ENCODE data around the gene MEA1. TPM values are rescaled to one million over a fixed set of nuclear protein-coding genes. Genes with fewer than 3 reads are reported as not detected.

The MEA1 gene
- total and polyA plus RNA-seq, 2 of the 4 experiments (the other 2 are of a cell fraction): 116 to 126 TPM

DNA sequence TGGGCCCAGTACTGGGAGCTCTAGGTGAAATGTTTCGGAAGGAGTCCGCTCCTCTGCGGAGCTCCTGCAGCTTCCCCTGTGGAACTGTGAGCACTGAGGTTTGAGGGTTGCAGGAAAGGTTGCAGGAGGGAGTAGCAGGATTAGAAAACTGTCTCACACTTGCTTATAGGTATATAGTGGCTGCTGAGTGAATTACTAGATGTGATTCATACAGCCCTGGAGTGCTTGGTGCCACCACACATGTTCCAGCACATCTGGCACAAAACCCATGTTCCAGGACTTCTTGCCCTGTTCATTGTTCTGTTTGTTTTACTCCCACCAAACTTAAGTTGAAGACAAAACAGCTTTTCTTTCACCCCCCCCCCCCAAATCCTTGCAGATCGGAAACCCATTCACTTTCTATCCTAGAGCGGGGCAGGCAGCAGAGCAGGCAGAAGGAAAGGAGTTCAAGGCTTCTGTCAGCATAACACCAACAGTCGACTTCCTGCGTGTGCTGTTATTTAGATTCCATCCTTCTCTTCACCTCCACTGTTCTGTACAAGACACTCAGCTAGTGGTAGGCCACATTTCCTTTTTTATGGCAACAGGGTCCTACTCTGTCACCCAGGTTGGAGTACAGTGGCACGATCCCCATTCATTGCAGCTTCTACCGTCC is 34.1 kb downstream of the MEA1 start (continued):
- no peak for TF ChIP-seq RCOR1 (IDR thresholded peaks at IDR 0.05; ENCODE audit: insufficient replicate concordance, low read length)

DNA sequence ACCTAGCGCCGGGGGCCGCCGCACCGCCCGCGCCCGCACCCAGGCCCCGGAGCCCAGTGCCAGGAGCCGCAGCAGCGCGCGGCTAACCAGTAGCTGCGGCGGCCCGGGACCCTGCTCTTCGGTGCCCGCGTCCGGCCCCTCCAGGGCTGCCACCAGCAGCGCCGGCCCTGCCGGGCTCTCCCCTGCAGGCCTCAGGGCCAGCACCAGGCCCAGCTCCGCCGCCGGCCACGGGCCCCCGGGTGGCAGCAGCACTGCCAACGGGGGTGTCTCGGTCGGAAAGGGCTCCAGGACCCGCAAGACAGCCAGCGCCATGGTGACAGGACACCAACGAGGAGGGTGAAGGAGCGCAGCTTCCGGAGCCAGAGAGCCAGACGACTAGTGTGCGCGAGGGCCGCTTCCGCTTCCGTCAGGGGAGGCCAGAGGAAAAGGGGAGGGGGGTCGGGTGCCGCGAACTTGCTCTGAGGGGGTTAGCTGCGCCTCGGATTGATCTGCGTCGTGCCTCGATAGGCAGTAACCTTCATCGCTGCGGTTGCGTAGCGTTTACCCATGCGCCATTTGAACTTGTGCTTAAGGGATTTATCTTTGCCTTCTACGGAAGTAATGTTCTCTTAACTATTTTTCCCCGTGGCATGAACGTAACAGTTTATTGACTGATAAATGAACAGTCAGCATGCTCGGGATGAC is 34.8 kb downstream of the MEA1 start, which contains the start of gene PEX6:
TSS of gene PEX6 (minus strand) at position 343 of the 684 bp plus-strand sequence. CDS start at position 312, 31 bp downstream.
- Histone ChIP-seq H3K36me3 (ENCODE audit: control insufficient read depth, insufficient read depth, low read length) (peaks cover 5% of the 10 kb centered on the region; the same call in 1 of the 2 replicates), H3K9me1 (ENCODE audit: insufficient read depth, low read length) (peaks cover 12% of the 10 kb centered on the region), H2BK15ac (ENCODE audit: low read depth, low read length) (peak within 1 kb of the TSS; percentile 33; the same call in 1 of the 3 replicates), H2BK120ac (ENCODE audit: low read depth, low read length) (peak within 1 kb of the TSS; percentile 50), H3K4me3 (ENCODE audit: insufficient read depth, low read depth, low read length) (peak within 1 kb of the TSS; percentile 68), H3K27ac (ENCODE audit: insufficient read depth, low read length) (peak within 1 kb of the TSS; percentile 83), H2AK9ac (replicated peaks; ENCODE audit: low read depth, low read length, poor library complexity) (peak within 1 kb of the TSS; percentile 99), H3K23ac (ENCODE audit: low read depth, low read length) (peak within 1 kb of the TSS; percentile 93), H3K4ac (ENCODE audit: low read depth, low read length) (peak within 1 kb of the TSS; percentile 92), H3K4me1 (ENCODE audit: control insufficient read depth, insufficient read depth, low read length) (peaks cover 5% of the 10 kb centered on the region), H3K56ac (ENCODE audit: extremely low read depth, insufficient read depth, low read length) (peak within 1 kb of the TSS; percentile 89), H3K18ac (ENCODE audit: low read depth, low read length) (peak within 1 kb of the TSS; percentile 39), H2AK5ac (ENCODE audit: low read depth, low read length) (peak within 1 kb of the TSS; percentile 93), H3K9me3 (ENCODE audit: control insufficient read depth, insufficient read depth, low read length) (no peaks in the 10 kb centered on the region), H3K27me3 (ENCODE audit: control insufficient read depth, insufficient read depth, low read length) (no peaks in the 10 kb centered on the region), H4K8ac (ENCODE audit: low read depth in 2 of 2, low read length in 2 of 2) (peak within 1 kb of the TSS; percentile 82 to 99), H2BK20ac (ENCODE audit: low read depth, low read length) (peak within 1 kb of the TSS; percentile 51), H4K20me1 (ENCODE audit: insufficient read depth, low read length) (peaks cover 8% of the 10 kb centered on the region; the same call in 1 of the 2 replicates), H3K4me2 (ENCODE audit: low read depth, low read length) (peak within 1 kb of the TSS; percentile 92), H4K5ac (ENCODE audit: low read depth, low read length) (peak within 1 kb of the TSS; percentile 50), H3K14ac (replicated peaks; ENCODE audit: low read depth, low read length) (peak within 1 kb of the TSS; percentile 94), H3K9ac (ENCODE audit: low read depth, low read length) (peak within 1 kb of the TSS; percentile 95), H2BK5ac (ENCODE audit: low read depth, low read length, poor library complexity, severe bottlenecking) (peak within 1 kb of the TSS; percentile 75), H2AFZ (replicated peaks; ENCODE audit: low read length, poor library complexity) (peak within 1 kb of the TSS; percentile 94), H3K79me1 (ENCODE audit: low read depth in 1 of 2, low read length in 2 of 2) (peaks cover 9 to 42% of the 10 kb centered on the region in 2 experiments), H4K91ac (ENCODE audit: insufficient read depth, low read depth, low read length) (peak within 1 kb of the TSS; percentile 85)
- TF ChIP-seq RAD21 (IDR thresholded peaks at IDR 0.05; ENCODE audit: low read length) (no peak), POLR2A (IDR thresholded peaks at IDR 0.05; ENCODE audit: low read depth, low read length) (peak; percentile 83), MAZ (IDR thresholded peaks at IDR 0.05; ENCODE audit: borderline replicate concordance, low read depth, low read length) (peak; percentile 62; the same call in 1 of the 2 replicates), FOS (IDR thresholded peaks at IDR 0.05; ENCODE audit: low read depth, low read length) (no peak), SMC3 (IDR thresholded peaks at IDR 0.05; ENCODE audit: low read depth, low read length) (no peak), MXI1 (IDR thresholded peaks at IDR 0.05; ENCODE audit: borderline replicate concordance, low read depth, low read length) (peak; percentile 64; the same call in 1 of the 2 replicates), CHD1 (IDR thresholded peaks at IDR 0.05; ENCODE audit: low read depth, low read length) (no peak), CEBPB (IDR thresholded peaks at IDR 0.05; ENCODE audit: low read depth, low read length) (no peak), RCOR1 (IDR thresholded peaks at IDR 0.05; ENCODE audit: insufficient replicate concordance, low read length) (no peak), RFX5 (IDR thresholded peaks at IDR 0.05; ENCODE audit: low read depth, low read length) (no peak)
- TF ChIP-seq, protein P1, sequence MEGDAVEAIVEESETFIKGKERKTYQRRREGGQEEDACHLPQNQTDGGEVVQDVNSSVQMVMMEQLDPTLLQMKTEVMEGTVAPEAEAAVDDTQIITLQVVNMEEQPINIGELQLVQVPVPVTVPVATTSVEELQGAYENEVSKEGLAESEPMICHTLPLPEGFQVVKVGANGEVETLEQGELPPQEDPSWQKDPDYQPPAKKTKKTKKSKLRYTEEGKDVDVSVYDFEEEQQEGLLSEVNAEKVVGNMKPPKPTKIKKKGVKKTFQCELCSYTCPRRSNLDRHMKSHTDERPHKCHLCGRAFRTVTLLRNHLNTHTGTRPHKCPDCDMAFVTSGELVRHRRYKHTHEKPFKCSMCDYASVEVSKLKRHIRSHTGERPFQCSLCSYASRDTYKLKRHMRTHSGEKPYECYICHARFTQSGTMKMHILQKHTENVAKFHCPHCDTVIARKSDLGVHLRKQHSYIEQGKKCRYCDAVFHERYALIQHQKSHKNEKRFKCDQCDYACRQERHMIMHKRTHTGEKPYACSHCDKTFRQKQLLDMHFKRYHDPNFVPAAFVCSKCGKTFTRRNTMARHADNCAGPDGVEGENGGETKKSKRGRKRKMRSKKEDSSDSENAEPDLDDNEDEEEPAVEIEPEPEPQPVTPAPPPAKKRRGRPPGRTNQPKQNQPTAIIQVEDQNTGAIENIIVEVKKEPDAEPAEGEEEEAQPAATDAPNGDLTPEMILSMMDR (conservative IDR thresholded peaks at IDR 0.05; ENCODE audit: low read depth, low read length): no peak
- WGBS, 2 experiments (ENCODE audit: extremely low coverage in 2 of 2, insufficient read length in 1 of 2): 0% methylated on average over 56 of the region's 59 CpGs; no CpG with 5 or more reads in 1 of the 2 experiments
- peak; percentile 93 for ATAC-seq (ENCODE audit: low read depth)
- peak; percentile 80 for DNase-seq
- ChIA-PET CTCF (no interaction called here), POLR2A (ENCODE audit: unreplicated experiment) (no interaction called here)
- in situ Hi-C loops (cut with MboI; ENCODE audit: low sequenced_read_pairs): loop anchor here (5.0 kb wide), 1 partner anchor 47 kb away; no protein-coding TSS in a partner anchor
- intact Hi-C loops (cut with micrococcal nuclease): loop anchor here (2.0 to 5.0 kb wide), 2 partner anchors 50 to 77 kb away; partner anchors contain the start of gene CNPY3
- BruUV-seq (replicated peaks): no TSS peak
- dilution Hi-C loops (cut with HindIII; ENCODE audit: low sequenced_read_pairs, unreplicated experiment): no loop called here

Data from IMR-90 (cell line).